Ovary (tissue), 9 donors: Measurements from ENCODE around the gene ENKUR. TPM values are rescaled to one million over a fixed set of nuclear protein-coding genes. Genes with fewer than 3 reads are reported as not detected.

Experiments
- DNase-seq, 5 donors: peaks; one replicate each; pipeline ENCODE4 v3.0.0-alpha.2; 2019 to 2020
- H3K27ac ChIP-seq, 2 donors: fragments of 200-600 bp; one replicate each; pipeline versions ENCODE4 v1.5.1 to v1.8.0; 2019 to 2022
- H3K27me3 ChIP-seq: fragments of 200-600 bp; one replicate; pipeline ENCODE4 v1.8.0; 2022
- H3K36me3 ChIP-seq: fragments of 200-600 bp; sonication (generic); one replicate; pipeline ENCODE4 v1.5.1; 2019
- H3K4me1 ChIP-seq: one replicate; pipeline ENCODE4 v1.8.1; 2013; ENCODE audit warnings: mild to moderate bottlenecking, moderate library complexity; ENCODE audit not compliant: insufficient read depth
- H3K4me3 ChIP-seq: fragments of 200-600 bp; sonication (generic); one replicate; pipeline ENCODE4 v1.5.1; 2017
- H3K9me3 ChIP-seq, 2 donors: fragments of 200-600 bp in 1 of 2; sonication (generic) in 1 of 2; one replicate each; pipeline versions ENCODE4 v1.5.1 to v1.8.1; 2013 to 2019; ENCODE audit warnings: mild to moderate bottlenecking in 1 of 2, moderate library complexity in 1 of 2
- CTCF ChIP-seq, 3 donors: fragments of 450-650 bp in 2 of 3; fragments of 200-600 bp in 1 of 3; IDR thresholded peaks; one replicate each; pipeline versions ENCODE4 v1.5.1 to v1.8.0; 2016 to 2022; ENCODE audit warnings: antibody characterized with exemption in 3 of 3, mild to moderate bottlenecking in 1 of 3
- EP300 ChIP-seq: sonication (generic); formaldehyde crosslinking; IDR thresholded peaks from one replicate; pipeline ENCODE4 v1.6.1; 2017; ENCODE audit warnings: antibody characterized with exemption
- POLR2A ChIP-seq: fragments of 450-650 bp; IDR thresholded peaks from one replicate; pipeline ENCODE4 v1.6.1; 2017; ENCODE audit warnings: antibody characterized with exemption, mild to moderate bottlenecking, moderate library complexity
- WGBS, 3 donors: extraction: QIAGEN DNeasy Blood & Tissue Kit in 1 of 3; methylation state at CpG; one replicate each; pipeline versions ENCODE4 v1.1.5 to v1.1.7; 2013 to 2017; 5-methylcytosine and 5-hydroxymethylcytosine counted together
- intact Hi-C, 4 donors: fragments of 100-400 bp; cut with DNase I; formaldehyde crosslinking; loops; one replicate each; pipeline versions ENCODE4 v1.11.0 to v1.15.1; 2022 to 2023
- polyA plus RNA-seq, 2 donors: library from polyadenylated mRNA; stranded (reverse); fragments of 200-250 nt in 1 of 2; fragments of 350-450 nt in 1 of 2; fragmentation: Illumina TruSeq in 1 of 2; extraction: RNeasy Lipid Tissue Mini Kit (QIAGEN cat#74804) in 1 of 2; gene quantifications; one replicate each; pipeline ENCODE4 v1.2.3, GENCODE V29; 2013 to 2014
- total RNA-seq, 7 donors: library from RNA; depleted of rRNA in 2 of 7; stranded (reverse); fragments of >200 nt in 2 of 7; fragmentation: NEBNext Ultra II Directional in 3 of 7; extraction: Animal tissue kit (Norgen Biotek cat#: 25700) in 3 of 7; gene quantifications; one replicate each; pipeline versions ENCODE4 v1.1.0 to v1.2.4, GENCODE V29; 2016 to 2023
- donor health status: DM: no; HTN: no; CAD: no; lungs with moderate emphysema.
- donor health status: DM: no; HTN: no; CAD: no.
- donor health status: Bipolar disorder and iron deficiency.
- donor health status: DM: yes; HTN: yes; CAD: no.
- donor health status: DM: no; HTN: no; CAD: no.
- donor health status: DM: yes; HTN: yes; CAD: no.

ENKUR gene
- total and polyA plus RNA-seq, 9 donors, result 0.07 to 8.6 (median 0.33) TPM

- TF ChIP-seq EP300 (no peak), POLR2A (no peak), CTCF (IDR thresholded peaks at IDR 0.05) (no peak)
- no peaks in the 10 kb centered on the region for H3K27me3 ChIP-seq
- no peak overlapping the region for H3K27ac ChIP-seq
- no peak for DNase-seq
- no peaks in the 10 kb centered on the region for H3K36me3 ChIP-seq
- H3K4me1 ChIP-seq, result no peaks in the 10 kb centered on the region
- intact Hi-C loops, result no loop called here
- WGBS, 3 donors, result 60 to 63% (median 61%) methylated on average over 11 of the region's 11 CpGs
- no peak overlapping the region for H3K4me3 ChIP-seq
- no peaks in the 10 kb centered on the region for H3K9me3 ChIP-seq
Observed at GRCh38 chr10:25061711-25062449, 45.9 kb upstream of the ENKUR start.

- WGBS, 3 donors, result 90 to 99% (median 97%) methylated on average over 7 of the region's 7 CpGs
- H3K4me1 ChIP-seq, result no peaks in the 10 kb centered on the region
- H3K36me3 ChIP-seq, result no peaks in the 10 kb centered on the region
- no peaks in the 10 kb centered on the region for H3K9me3 ChIP-seq
- no peak overlapping the region for H3K27ac ChIP-seq
- no peak for TF ChIP-seq CTCF (IDR thresholded peaks at IDR 0.05)
- DNase-seq, result no peak
- H3K27me3 ChIP-seq, result no peaks in the 10 kb centered on the region
- no peak overlapping the region for H3K4me3 ChIP-seq
- intact Hi-C loops, result no loop called here
Observed at GRCh38 chr10:25061125-25061524, 45.2 kb upstream of the ENKUR start.

GRCh38 chr10:25059990-25060389, 44.0 kb upstream of the ENKUR start:
- Histone ChIP-seq H3K4me1 (no peaks in the 10 kb centered on the region), H3K4me3 (no peak overlapping the region)
- DNase-seq, result peak; percentile 30 to 74 (median 52)

GRCh38 chr10:25057886-25058285, 41.9 kb upstream of the ENKUR start:
- H3K4me1 ChIP-seq, result no peaks in the 10 kb centered on the region
- H3K4me3 ChIP-seq, result no peak overlapping the region
- no peak for DNase-seq
- H3K27me3 ChIP-seq, result no peaks in the 10 kb centered on the region
- no peak overlapping the region for H3K27ac ChIP-seq
- TF ChIP-seq EP300 (no peak), POLR2A (no peak), CTCF (IDR thresholded peaks at IDR 0.05) (no peak)
- H3K36me3 ChIP-seq, result no peaks in the 10 kb centered on the region
- WGBS, 3 donors, result 83 to 87% (median 86%) methylated on average over 4 of the region's 4 CpGs
- H3K9me3 ChIP-seq, result no peaks in the 10 kb centered on the region
- intact Hi-C loops, result no loop called here

More at GRCh38 chr10:25059990-25060389, 44.0 kb upstream of the ENKUR start:
- Histone ChIP-seq H3K27ac (no peak overlapping the region), H3K9me3 (no peaks in the 10 kb centered on the region), H3K36me3 (no peaks in the 10 kb centered on the region), H3K27me3 (no peaks in the 10 kb centered on the region)
- intact Hi-C loops, result no loop called here
- 9 to 24% (median 11%) methylated on average over 7 of the region's 7 CpGs for WGBS, 3 donors
- TF ChIP-seq EP300 (no peak), POLR2A (no peak), CTCF (IDR thresholded peaks at IDR 0.05) (no peak)
